ENCODE data around the gene CAP2. TPM values are rescaled to one million over a fixed set of nuclear protein-coding genes. Genes with fewer than 3 reads are reported as not detected.

The CAP2 gene
- total RNA-seq, 1 experiment from 2014 or later: 11.5 TPM

DNA sequence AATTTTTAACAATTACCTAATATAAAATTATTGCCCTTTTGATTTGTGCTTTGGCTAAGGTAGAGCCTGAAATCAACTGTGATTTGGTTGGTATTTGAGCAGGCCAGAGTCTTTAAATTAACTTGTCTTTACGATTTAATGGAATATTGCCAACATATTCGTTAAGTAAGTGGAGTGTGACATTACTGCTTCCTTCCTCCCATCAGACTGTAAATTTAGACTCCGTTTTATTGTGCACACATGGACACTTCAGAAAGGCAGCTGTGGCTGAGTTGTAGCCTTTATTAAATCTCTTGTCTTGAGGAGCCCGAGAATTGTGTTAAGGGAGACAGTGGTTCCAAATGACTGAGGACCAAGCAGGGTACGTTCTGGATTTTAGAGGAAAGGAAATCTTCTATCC is 57.4 kb downstream of the CAP2 start:
- Histone ChIP-seq H2BK120ac (ENCODE audit: low read depth, low read length, poor library complexity, severe bottlenecking) (no peak overlapping the region), H2AK5ac (ENCODE audit: insufficient read length, low read length) (no peak overlapping the region), H3K56ac (ENCODE audit: insufficient read length, low read depth, low read length) (no peak overlapping the region), H3K4me1 (ENCODE audit: insufficient read depth, low read length) (no peaks in the 10 kb centered on the region; the same call in 1 of the 2 replicates), H3T11ph (ENCODE audit: low read length) (no peak overlapping the region), H3K23me2 (ENCODE audit: insufficient read length, low read depth, low read length, poor library complexity, severe bottlenecking) (no peaks in the 10 kb centered on the region), H4K20me1 (ENCODE audit: control insufficient read depth, insufficient read depth, insufficient read length) (no peaks in the 10 kb centered on the region), H2AFZ (ENCODE audit: low read length) (no peak overlapping the region), H4K8ac (replicated peaks; ENCODE audit: insufficient read length, low read depth, low read length) (no peak overlapping the region), H3K23ac (ENCODE audit: insufficient read length, low read depth, low read length) (no peak overlapping the region), H3K9ac (ENCODE audit: extremely low read depth, insufficient read length, low read length) (no peak overlapping the region), H3K4me2 (ENCODE audit: insufficient read depth, insufficient read length, low read length) (no peak overlapping the region), H3K27me3 (ENCODE audit: insufficient read depth, low read length) (no peaks in the 10 kb centered on the region), H2BK5ac (ENCODE audit: insufficient read length, low read length) (no peak overlapping the region), H4K91ac (ENCODE audit: insufficient read length, low read depth, low read length) (no peak overlapping the region), H3K79me1 (ENCODE audit: insufficient read depth, low read depth, low read length, poor library complexity, severe bottlenecking) (no peaks in the 10 kb centered on the region), H4K5ac (ENCODE audit: insufficient read length, low read depth, low read length) (no peak overlapping the region), H2BK20ac (ENCODE audit: low read depth, low read length, poor library complexity, severe bottlenecking) (no peak overlapping the region), H3K4ac (ENCODE audit: low read depth, low read length) (no peak overlapping the region), H2BK15ac (ENCODE audit: low read depth, low read length) (no peak overlapping the region), H3K27ac (ENCODE audit: insufficient read length, low read depth, low read length) (no peak overlapping the region), H2BK12ac (ENCODE audit: insufficient read length, low read depth, low read length) (no peak overlapping the region), H3K9me3 (ENCODE audit: control insufficient read depth, low read depth, low read length) (no peaks in the 10 kb centered on the region), H3K79me2 (ENCODE audit: insufficient read depth, low read length) (no peaks in the 10 kb centered on the region), H3K14ac (ENCODE audit: insufficient read depth, low read length) (no peak overlapping the region), H3K18ac (ENCODE audit: insufficient read length, low read depth, low read length) (no peak overlapping the region)
- H3K4me1 Mint-ChIP-seq: peaks cover 12 to 13% of the 10 kb centered on the region in 2 experiments
- H3K36me3 Mint-ChIP-seq (ENCODE audit: insufficient read depth in 1 of 3, low read depth in 3 of 3): peaks cover 0 to 4% (median 0%) of the 10 kb centered on the region in 3 experiments; a peak in 3 of 7 replicates
- no peak overlapping the region for H3K4me3 Mint-ChIP-seq
- H3K9me3 Mint-ChIP-seq: no peaks in the 10 kb centered on the region
- TF ChIP-seq, protein P1, sequence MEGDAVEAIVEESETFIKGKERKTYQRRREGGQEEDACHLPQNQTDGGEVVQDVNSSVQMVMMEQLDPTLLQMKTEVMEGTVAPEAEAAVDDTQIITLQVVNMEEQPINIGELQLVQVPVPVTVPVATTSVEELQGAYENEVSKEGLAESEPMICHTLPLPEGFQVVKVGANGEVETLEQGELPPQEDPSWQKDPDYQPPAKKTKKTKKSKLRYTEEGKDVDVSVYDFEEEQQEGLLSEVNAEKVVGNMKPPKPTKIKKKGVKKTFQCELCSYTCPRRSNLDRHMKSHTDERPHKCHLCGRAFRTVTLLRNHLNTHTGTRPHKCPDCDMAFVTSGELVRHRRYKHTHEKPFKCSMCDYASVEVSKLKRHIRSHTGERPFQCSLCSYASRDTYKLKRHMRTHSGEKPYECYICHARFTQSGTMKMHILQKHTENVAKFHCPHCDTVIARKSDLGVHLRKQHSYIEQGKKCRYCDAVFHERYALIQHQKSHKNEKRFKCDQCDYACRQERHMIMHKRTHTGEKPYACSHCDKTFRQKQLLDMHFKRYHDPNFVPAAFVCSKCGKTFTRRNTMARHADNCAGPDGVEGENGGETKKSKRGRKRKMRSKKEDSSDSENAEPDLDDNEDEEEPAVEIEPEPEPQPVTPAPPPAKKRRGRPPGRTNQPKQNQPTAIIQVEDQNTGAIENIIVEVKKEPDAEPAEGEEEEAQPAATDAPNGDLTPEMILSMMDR (conservative IDR thresholded peaks at IDR 0.05): no peak
- no peaks in the 10 kb centered on the region for H3K27me3 Mint-ChIP-seq (ENCODE audit: low read depth)
- WGBS (ENCODE audit: extremely low coverage, insufficient read length, low lambda C conversion rate): no CpG with 5 or more reads among the region's 5 CpGs
- no peak for DNase-seq
- H3K27ac Mint-ChIP-seq: no peak overlapping the region
